ENCODE measurements around the gene CMPK1. TPM values are rescaled to one million over a fixed set of nuclear protein-coding genes. Genes with fewer than 3 reads are reported as not detected.
"Not testable (repeated sequence)": the region's sequence is repeated elsewhere in the genome, so short reads cannot be mapped to it uniquely, and the experiment has no call there.

The CMPK1 gene
- total RNA-seq, 1 experiment from 2014 or later, result 93.6 TPM

GRCh38 chr1:47337350-47337749 is 3.8 kb downstream of the CMPK1 start:
- DNase-seq (ENCODE audit: extremely low read depth, low read depth), result no peak

DNA sequence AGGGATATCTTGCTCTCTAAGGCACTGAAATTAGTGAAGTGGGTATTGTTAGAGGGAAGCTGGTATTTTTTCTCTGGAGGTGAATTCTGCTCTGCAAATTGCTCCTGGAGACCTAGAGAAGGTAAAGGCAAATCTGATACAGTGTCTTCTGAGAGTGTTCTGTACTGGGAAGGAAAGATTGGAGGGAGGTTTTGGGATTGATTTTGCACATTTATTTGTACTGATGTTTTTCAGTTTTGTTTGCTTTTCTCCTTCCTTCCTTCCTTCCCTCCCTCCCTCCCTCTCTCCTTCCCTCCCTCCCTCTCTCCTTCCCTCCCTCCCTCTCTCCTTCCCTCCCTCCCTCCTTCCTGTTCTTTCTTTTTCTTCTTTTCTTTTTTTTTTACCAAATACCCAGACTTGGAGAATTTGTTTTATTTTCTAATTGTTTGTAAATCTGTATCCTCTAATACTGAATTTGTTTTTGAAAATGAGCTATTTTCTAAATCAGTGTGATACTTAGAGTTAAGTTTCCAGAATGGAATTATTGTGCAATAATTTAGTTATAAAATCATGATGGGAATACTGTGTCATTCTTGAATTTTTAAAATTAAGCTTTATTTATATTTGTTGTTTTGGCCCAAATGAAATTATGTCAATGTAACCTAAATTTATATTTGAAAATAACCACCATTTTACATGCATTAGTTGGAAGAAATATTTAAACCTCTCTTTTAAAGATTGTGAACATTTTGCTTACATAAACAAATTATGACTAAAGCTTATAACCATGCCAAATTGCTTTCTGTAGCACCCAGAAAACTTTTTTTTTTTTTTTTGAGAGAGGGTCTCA is 4.9 kb downstream of the CMPK1 start:
- no peak for DNase-seq (ENCODE audit: extremely low read depth, low read depth)

GRCh38 chr1:47340227-47340626 is 6.6 kb downstream of the CMPK1 start:
- no peak for DNase-seq (ENCODE audit: extremely low read depth, low read depth)

- not testable (repeated sequence) for DNase-seq (ENCODE audit: extremely low read depth, low read depth)
These were observed 13.4 kb downstream of the CMPK1 start for GRCh38 chr1:47346979-47347378.

DNA sequence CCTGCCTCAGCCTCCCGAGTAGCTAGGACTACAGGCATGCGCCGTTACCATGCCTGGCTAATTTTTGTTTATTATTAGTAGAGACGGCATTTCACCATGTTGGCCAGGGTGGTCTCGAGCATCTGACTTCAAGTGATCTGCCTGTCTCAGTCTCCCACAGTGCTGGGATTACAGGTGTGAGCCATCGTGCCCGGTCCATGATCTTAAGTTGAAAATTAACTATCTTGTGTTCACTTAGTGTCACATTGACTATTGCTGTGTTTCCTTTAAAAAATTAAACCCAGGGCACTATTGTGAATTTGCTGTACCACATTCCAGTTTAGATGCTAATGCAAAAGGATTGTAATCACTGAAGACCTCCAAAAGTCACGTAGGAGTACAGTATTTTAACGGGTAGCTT is 14.1 kb downstream of the CMPK1 start:
- DNase-seq (ENCODE audit: extremely low read depth, low read depth), result no peak

- no peak for DNase-seq (ENCODE audit: extremely low read depth, low read depth)
These were observed 14.7 kb downstream of the CMPK1 start for GRCh38 chr1:47348246-47348645.

DNA sequence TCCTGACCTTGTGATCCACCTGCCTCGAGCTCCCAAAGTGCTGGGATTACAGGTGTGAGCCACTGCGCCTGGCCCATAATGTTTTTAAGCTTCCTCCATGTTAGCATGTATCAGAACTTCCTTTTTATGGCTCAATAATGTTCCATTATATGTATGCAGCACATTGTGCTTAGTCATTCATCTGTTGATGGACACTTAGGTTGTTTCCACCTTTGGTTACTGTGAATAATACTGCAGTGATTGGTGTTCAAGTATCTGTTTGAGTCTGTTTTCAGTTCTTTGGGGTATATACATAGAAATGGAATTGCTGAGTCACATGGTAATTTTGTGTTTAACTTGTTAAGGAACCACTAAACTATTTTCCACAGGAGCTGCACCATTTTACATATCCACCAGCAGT is 17.7 kb downstream of the CMPK1 start:
- no peak for DNase-seq (ENCODE audit: extremely low read depth, low read depth)

GRCh38 chr1:47361380-47361779 is 27.8 kb downstream of the CMPK1 start:
- no peak for DNase-seq (ENCODE audit: extremely low read depth, low read depth)

GRCh38 chr1:47362828-47363227 is 29.2 kb downstream of the CMPK1 start:
- DNase-seq (ENCODE audit: extremely low read depth, low read depth), result no peak

DNA sequence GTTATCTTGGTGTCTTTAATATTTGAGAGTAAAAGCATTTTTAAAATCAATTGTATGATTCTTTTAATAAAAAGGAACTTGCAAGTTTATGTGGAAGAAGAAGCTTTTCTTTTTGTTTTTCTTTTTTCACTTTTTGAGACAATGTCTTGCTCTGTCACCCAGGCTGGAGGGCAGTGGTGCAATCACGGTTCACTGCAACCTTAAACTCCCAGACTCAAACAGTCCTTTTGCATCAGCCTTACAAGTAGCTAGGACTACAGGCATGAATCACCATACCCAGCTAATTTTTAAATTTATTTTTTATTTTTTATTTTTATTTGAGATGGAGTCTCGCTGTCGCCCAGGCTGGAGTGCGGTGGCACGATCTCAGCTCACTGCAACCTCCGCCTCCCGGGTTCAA is 34.1 kb downstream of the CMPK1 start:
- no peak for DNase-seq (ENCODE audit: extremely low read depth, low read depth)

DNA sequence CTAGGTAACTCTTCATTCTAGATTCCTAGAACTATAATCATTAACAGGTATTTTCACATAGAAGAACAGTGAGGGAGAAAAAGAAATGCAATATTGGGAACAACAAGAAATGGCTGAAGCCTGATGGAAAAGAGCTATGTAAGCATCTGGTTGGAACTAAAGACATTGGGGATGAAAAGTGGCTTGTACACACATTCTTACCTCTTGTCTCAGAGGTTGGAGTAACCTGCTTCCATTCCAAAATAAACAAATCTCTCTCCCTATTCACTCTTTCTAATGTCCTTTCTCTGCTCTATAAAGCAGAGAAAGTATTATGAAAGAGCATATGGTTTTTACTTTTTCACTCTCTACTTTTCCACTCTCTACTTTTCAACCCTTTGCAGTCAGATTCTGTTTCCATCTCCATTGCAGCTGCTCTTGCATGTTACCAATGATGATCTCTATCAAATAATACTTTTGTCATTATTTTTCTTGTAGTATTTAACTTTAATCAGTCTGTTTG is 37.5 kb downstream of the CMPK1 start:
- no peak for DNase-seq (ENCODE audit: extremely low read depth, low read depth)

DNA sequence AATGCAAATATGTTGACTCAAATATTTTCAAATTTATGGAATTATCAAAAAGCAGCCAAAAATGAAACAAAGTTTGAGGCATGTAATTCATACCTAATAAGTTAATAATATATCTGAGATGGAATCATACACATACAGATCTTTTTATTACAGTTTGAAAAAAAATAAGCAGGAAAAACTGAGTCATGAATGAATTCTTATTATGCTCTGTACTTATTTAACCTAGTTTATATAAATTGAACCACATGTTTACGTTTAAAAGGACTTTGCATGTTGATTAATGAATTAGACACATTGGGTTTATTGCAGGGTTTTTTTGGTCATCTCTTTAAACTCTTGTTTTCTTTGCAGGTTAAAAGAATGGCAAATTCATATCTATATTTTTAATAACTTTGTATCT is 40.9 kb downstream of the CMPK1 start:
- no peak for DNase-seq (ENCODE audit: extremely low read depth, low read depth)

DNA sequence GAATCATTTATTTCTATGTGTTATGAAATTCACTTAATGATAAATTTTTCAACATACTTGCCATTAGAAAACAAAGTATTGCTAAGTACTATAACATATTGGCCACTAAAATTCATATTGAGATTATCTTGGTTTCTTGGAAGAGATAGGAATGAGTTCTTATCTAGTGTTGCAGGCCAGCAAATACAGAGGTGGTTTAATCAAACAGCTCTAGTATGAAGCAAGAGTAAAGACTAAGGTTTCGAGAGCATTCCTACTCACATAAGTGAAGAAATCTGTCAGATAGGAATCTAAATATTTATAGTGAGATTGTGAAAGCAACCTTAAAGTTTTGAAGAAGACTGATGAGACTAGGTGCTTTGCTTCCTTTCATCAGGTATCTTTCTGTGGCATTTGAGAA is 44.6 kb downstream of the CMPK1 start:
- DNase-seq (ENCODE audit: extremely low read depth, low read depth), result no peak

DNA sequence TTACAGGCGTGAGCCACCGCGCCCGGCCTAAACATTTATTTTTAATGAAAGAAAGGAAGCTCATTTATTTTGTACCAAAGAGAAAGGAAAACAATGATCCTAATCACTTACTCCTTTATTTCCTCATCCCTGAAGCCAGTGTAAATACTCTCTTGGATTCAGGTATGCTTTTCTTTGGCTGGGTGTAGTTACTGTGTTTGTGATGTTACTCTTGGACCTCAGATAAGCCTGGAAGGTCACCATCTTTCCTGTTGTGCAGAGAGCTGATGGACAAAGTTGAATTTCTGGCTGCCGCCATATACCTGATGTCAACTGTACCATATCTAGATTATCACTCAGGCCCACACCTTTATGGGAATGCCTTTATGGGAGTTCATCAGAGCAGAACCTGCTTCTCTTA is 47.1 kb downstream of the CMPK1 start:
- no peak for DNase-seq (ENCODE audit: extremely low read depth, low read depth)

DNA sequence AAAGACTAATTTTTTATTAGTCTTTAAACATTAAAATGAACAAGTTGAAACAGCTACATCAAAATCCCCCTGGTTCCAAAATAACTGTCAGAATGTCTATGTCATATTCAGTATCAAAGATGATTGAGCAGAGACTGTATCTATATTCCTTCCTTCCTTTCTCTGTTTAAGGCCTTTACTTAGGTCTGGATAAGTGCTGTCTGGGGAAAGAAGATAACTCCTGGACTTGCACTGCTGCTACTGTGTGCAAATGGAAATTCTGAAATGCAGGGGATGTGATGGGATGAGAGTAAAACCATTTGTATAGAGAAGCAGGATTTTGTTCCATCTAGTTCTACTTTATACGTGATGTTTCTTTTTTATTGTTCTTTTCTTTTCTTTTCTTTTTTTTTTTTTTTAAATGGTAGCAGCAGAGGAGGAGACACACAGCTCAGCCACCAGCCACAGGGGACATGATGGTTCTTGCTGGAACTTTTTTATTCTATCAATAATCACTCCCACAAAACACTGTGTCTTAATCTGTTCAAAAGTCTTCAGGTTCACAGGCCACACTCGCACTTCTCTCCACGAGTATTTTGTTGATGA is 48.9 kb downstream of the CMPK1 start:
- DNase-seq (ENCODE audit: extremely low read depth, low read depth), result no peak

GRCh38 chr1:47384083-47384482 is 50.5 kb downstream of the CMPK1 start:
- DNase-seq (ENCODE audit: extremely low read depth, low read depth), result no peak

DNA sequence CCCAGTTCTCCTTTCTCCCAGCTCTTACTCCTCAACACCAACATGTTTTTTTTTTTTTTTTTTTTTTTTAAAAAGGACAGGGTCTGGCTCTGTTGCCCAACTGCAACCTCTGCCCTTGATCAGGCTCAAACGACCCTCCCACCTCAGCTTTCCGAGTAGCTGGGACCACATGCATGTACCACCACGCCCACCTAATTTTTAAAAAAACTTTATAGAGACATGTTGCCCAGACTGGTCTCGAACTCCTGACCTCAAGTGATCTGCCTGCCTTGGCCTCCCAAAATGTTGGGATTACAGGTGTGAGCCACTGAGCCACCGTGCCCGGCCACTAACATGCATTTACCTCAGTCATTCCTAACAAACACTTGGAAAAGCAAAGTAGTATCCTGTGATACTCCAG is 51.4 kb downstream of the CMPK1 start:
- DNase-seq (ENCODE audit: extremely low read depth, low read depth), result no peak

DNA sequence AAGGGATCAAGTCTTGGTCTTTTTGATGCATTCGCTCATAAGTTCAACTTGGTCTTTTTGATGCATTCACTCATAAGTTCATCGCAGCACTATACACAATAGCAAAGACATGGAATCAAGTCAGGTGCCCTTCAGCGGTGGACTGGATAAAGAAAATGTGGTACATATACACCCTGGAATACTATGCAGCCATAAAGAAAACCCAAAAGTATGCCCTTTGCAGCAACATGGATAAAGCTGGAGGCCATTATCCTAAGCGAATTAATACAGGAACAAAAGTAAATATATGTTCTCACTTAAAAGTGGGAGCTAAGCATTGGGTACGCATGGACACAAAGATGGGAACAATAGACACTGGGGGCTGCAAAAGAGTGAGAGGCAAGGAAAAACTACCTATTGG is 52.7 kb downstream of the CMPK1 start:
- no peak for DNase-seq (ENCODE audit: extremely low read depth, low read depth)

DNA sequence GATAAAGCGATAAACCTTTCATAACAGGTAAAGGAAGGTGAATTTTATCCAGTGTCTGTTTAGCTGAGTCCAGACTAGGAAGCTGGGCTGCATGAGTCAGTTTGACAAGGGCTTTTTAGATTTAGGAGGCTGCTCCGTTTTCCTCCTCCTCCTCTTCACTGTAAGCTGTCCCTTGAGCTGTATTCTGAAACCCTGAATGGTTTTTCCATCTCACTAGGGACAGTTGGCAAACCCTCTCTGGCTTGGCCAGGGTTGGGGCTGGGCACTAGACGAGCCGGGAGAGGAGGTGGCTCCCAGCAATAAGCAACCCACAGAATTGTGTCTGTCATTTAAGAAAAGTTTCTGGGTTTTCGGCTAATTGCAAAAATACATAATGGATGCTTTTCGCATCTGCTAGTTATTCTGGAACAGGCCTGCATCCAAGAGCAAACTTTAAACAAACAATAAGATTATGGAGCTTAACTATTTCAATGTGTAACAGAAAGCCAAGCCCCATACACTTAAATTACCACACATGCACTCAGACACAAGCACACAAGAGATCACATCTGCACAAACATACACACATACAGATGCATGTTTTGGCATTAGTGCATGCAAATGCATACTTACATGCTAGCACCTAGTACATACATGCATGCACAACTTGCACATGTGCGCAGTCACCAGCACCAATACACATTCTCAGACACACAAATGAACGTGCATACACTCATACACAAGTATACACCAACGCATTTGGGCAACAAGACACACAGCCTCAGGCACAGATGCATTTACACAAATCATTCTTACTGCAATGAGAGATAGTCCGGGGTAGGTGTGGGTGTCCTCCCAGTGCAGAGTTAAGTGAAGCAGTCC is 54.7 kb downstream of the CMPK1 start:
- DNase-seq (ENCODE audit: extremely low read depth, low read depth), result no peak

DNA sequence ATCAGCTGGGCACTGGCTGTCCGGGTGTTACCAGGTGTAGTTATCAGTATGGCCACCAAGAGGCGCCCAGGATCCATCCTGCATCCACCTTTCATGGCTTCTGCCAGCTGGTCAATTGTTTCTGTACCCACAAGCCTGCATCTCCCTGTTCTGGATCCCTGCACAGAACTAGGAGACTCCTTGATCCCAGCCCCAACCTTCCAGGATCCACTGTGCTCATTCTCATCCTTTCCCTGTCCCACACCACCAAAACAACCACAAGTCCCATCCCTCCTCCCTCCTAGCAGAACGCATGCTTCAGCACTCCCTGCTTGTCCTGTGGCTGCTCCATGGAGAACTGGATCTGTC is 55.3 kb downstream of the CMPK1 start:
- peak; percentile 53 for DNase-seq (ENCODE audit: extremely low read depth, low read depth)

GRCh38 chr1:47389731-47390130 is 56.1 kb downstream of the CMPK1 start:
- DNase-seq (ENCODE audit: extremely low read depth, low read depth), result no peak

Data from NCI-H460 (cell line).